Esophagus squamous epithelium (tissue), 5 donors: ENCODE results near the gene SLC12A8. TPM values are rescaled to one million over a fixed set of nuclear protein-coding genes. Genes with fewer than 3 reads are reported as not detected.

Experiments
- DNase-seq: peaks from one replicate; lab custom pipeline; 2025; lab: John Stamatoyannopoulos, UW
- H3K27ac ChIP-seq, 4 donors: fragments of 200-600 bp; sonication (generic); one replicate each; pipeline ENCODE4 v1.5.1; 2016 to 2019; ENCODE audit warnings: mild to moderate bottlenecking in 1 of 4
- H3K27me3 ChIP-seq, 4 donors: fragments of 200-600 bp; sonication (generic); 1 replicate in 3 of 4; 2 replicates in 1 of 4; pipeline versions ENCODE4 v1.5.1 to v1.6.0; 2017 to 2021; ENCODE audit warnings: antibody characterized with exemption in 1 of 4
- H3K36me3 ChIP-seq, 3 donors: fragments of 200-600 bp; sonication (generic); one replicate each; pipeline ENCODE4 v1.5.1; 2016 to 2019
- H3K4me1 ChIP-seq, 3 donors: fragments of 200-600 bp; sonication (generic); one replicate each; pipeline ENCODE4 v1.5.1; 2017 to 2019
- H3K4me3 ChIP-seq, 4 donors: fragments of 200-600 bp; sonication (generic); 1 replicate in 3 of 4; 2 replicates in 1 of 4; pipeline ENCODE4 v1.5.1; 2016 to 2019; ENCODE audit warnings: mild to moderate bottlenecking in 2 of 4, moderate library complexity in 1 of 4
- H3K9me3 ChIP-seq, 3 donors: fragments of 200-600 bp; sonication (generic); one replicate each; pipeline ENCODE4 v1.5.1; 2016 to 2019
- CTCF ChIP-seq, 6 experiments: fragments of 450-650 bp in 4 of 6; fragments of 200-600 bp in 2 of 6; sonication (generic) in 2 of 6; IDR thresholded peaks; one replicate each; pipeline ENCODE4 v1.5.1; 2016 to 2019; ENCODE audit warnings: antibody characterized with exemption in 6 of 6, mild to moderate bottlenecking in 4 of 6, moderate library complexity in 4 of 6
- POLR2A ChIP-seq, 4 donors: fragments of 450-650 bp; IDR thresholded peaks; one replicate each; pipeline ENCODE4 v1.6.1; 2017; ENCODE audit warnings: antibody characterized with exemption in 4 of 4, mild to moderate bottlenecking in 4 of 4, moderate library complexity in 3 of 4
- WGBS, 2 donors: methylation state at CpG; one replicate each; pipeline ENCODE4 v1.1.5; 2018; 5-methylcytosine and 5-hydroxymethylcytosine counted together
- intact Hi-C: fragments of 100-400 bp; cut with DNase I; formaldehyde crosslinking; loops from one replicate; pipeline ENCODE4 v1.15.0; 2022
- total RNA-seq, 4 donors: library from RNA; depleted of rRNA; stranded (reverse); fragments of >200 nt; gene quantifications; one replicate each; pipeline ENCODE4 v1.1.0, GENCODE V29; 2016
- donor health status: DM: yes; HTN: yes; CAD: no.

The SLC12A8 gene
- total RNA-seq, 4 donors from 2014 or later = 9.9 to 15.9 (median 13.8) TPM

- Histone ChIP-seq H3K4me3 (no peak overlapping the region), H3K4me1 (no peaks in the 10 kb centered on the region), H3K27me3 (no peaks in the 10 kb centered on the region), H3K36me3 (peaks cover 0 to 20% (median 0%) of the 10 kb centered on the region in 3 donors), H3K27ac (no peak overlapping the region), H3K9me3 (no peaks in the 10 kb centered on the region)
- WGBS, 2 donors = 79 to 93% methylated on average over 4 to 6 of the region's 6 CpGs
- TF ChIP-seq POLR2A (IDR thresholded peaks at IDR 0.05) (no peak), CTCF (IDR thresholded peaks at IDR 0.05) (no peak)
- DNase-seq = no peak
- intact Hi-C loops = no loop called here
Observed at GRCh38 chr3:125078951-125079674, 133.4 kb downstream of the SLC12A8 start.

GRCh38 chr3:125077864-125078263 is 134.7 kb downstream of the SLC12A8 start:
- Histone ChIP-seq H3K4me3 (no peak overlapping the region), H3K27me3 (no peaks in the 10 kb centered on the region), H3K27ac (no peak overlapping the region), H3K36me3 (peaks cover 0 to 11% (median 0%) of the 10 kb centered on the region in 3 donors), H3K4me1 (no peaks in the 10 kb centered on the region), H3K9me3 (no peaks in the 10 kb centered on the region)
- intact Hi-C loops = no loop called here
- 91 to 94% methylated on average over 1 to 3 of the region's 3 CpGs for WGBS, 2 donors
- TF ChIP-seq POLR2A (IDR thresholded peaks at IDR 0.05) (no peak), CTCF (IDR thresholded peaks at IDR 0.05) (no peak)
- DNase-seq = no peak

- H3K9me3 ChIP-seq = no peaks in the 10 kb centered on the region
- intact Hi-C loops = no loop called here
- no peaks in the 10 kb centered on the region for H3K27me3 ChIP-seq
- DNase-seq = no peak
- 55 to 83% methylated on average over 1 of the region's 1 CpG for WGBS, 2 donors
- H3K36me3 ChIP-seq = peaks cover 0 to 10% (median 0%) of the 10 kb centered on the region in 3 donors
- H3K4me1 ChIP-seq = no peaks in the 10 kb centered on the region
- H3K4me3 ChIP-seq = no peak overlapping the region
- no peak overlapping the region for H3K27ac ChIP-seq
- TF ChIP-seq POLR2A (IDR thresholded peaks at IDR 0.05) = no peak
- no peak for TF ChIP-seq CTCF (IDR thresholded peaks at IDR 0.05)
Observed at GRCh38 chr3:125076464-125076863, 136.1 kb downstream of the SLC12A8 start.

- Histone ChIP-seq H3K27ac (no peak overlapping the region), H3K27me3 (no peaks in the 10 kb centered on the region), H3K9me3 (no peaks in the 10 kb centered on the region), H3K4me1 (no peaks in the 10 kb centered on the region), H3K4me3 (no peak overlapping the region), H3K36me3 (peaks cover 0 to 4% (median 0%) of the 10 kb centered on the region in 3 donors)
- TF ChIP-seq POLR2A (IDR thresholded peaks at IDR 0.05) (no peak), CTCF (IDR thresholded peaks at IDR 0.05) (no peak)
- WGBS, 2 donors = 60 to 63% methylated on average over 3 of the region's 3 CpGs
- intact Hi-C loops = no loop called here
- DNase-seq = no peak
Observed at GRCh38 chr3:125075738-125076137, 136.8 kb downstream of the SLC12A8 start.

- TF ChIP-seq POLR2A (IDR thresholded peaks at IDR 0.05) (no peak), CTCF (IDR thresholded peaks at IDR 0.05) (no peak)
- no peak overlapping the region for H3K27ac ChIP-seq
- H3K4me3 ChIP-seq = no peak overlapping the region
- WGBS, 2 donors = 79 to 84% methylated on average over 4 to 6 of the region's 7 CpGs
- no peaks in the 10 kb centered on the region for H3K27me3 ChIP-seq
- no peaks in the 10 kb centered on the region for H3K36me3 ChIP-seq
- intact Hi-C loops = no loop called here
- no peaks in the 10 kb centered on the region for H3K4me1 ChIP-seq
- DNase-seq = no peak
- H3K9me3 ChIP-seq = no peaks in the 10 kb centered on the region
Observed at GRCh38 chr3:125073390-125073905, 139.1 kb downstream of the SLC12A8 start.
